Measurements from ENCODE around the gene PLGRKT. TPM values are rescaled to one million over a fixed set of nuclear protein-coding genes. Genes with fewer than 3 reads are reported as not detected.

The PLGRKT gene
- total RNA-seq, 1 experiment from 2014 or later: 19.2 TPM

GRCh38 chr9:5441043-5441442 is 3.3 kb upstream of the PLGRKT start:
- DNase-seq (ENCODE audit: low spot score): no peak
- H3K27ac Mint-ChIP-seq: no peak overlapping the region
- peaks cover 7% of the 10 kb centered on the region for H3K36me3 Mint-ChIP-seq
- H3K27me3 Mint-ChIP-seq (ENCODE audit: low read depth): peaks cover 6% of the 10 kb centered on the region; the same call in 1 of the 2 replicates
- H3K9me3 Mint-ChIP-seq: peaks cover 9% of the 10 kb centered on the region
- H3K4me3 Mint-ChIP-seq: no peak overlapping the region
- POLR2A ChIA-PET: no interaction called here
- H3K4me1 Mint-ChIP-seq: peaks cover 24% of the 10 kb centered on the region
- ATAC-seq: no peak
- TF ChIP-seq RORB (CRISPR knock-in tag; IDR thresholded peaks at IDR 0.05): no peak
- no peak for TF ChIP-seq HMGXB4 (CRISPR knock-in tag; IDR thresholded peaks at IDR 0.05)
- no peak for TF ChIP-seq ZBTB21 (CRISPR knock-in tag; IDR thresholded peaks at IDR 0.05; ENCODE audit: borderline replicate concordance)
- TF ChIP-seq NFE2L1 (CRISPR knock-in tag; IDR thresholded peaks at IDR 0.05): no peak
- TF ChIP-seq PREB (CRISPR knock-in tag; IDR thresholded peaks at IDR 0.05; ENCODE audit: borderline replicate concordance): no peak
- no peak for TF ChIP-seq JUN (CRISPR knock-in tag; IDR thresholded peaks at IDR 0.05)
- TF ChIP-seq USF2 (CRISPR knock-in tag; IDR thresholded peaks at IDR 0.05): no peak
- no peak for TF ChIP-seq GTF2I (CRISPR knock-in tag; conservative IDR thresholded peaks at IDR 0.05)
- TF ChIP-seq ZNF219 (CRISPR knock-in tag; IDR thresholded peaks at IDR 0.05; ENCODE audit: borderline replicate concordance): no peak
- TF ChIP-seq GRHL2 (CRISPR knock-in tag; IDR thresholded peaks at IDR 0.05; ENCODE audit: insufficient replicate concordance, severe bottlenecking): no peak
- TF ChIP-seq ZBTB43 (CRISPR knock-in tag; IDR thresholded peaks at IDR 0.05): no peak
- no peak for TF ChIP-seq ZNF138 (CRISPR knock-in tag; conservative IDR thresholded peaks at IDR 0.05)
- TF ChIP-seq USF1 (CRISPR knock-in tag; IDR thresholded peaks at IDR 0.05): no peak
- CTCF ChIA-PET: interaction anchor here (1.5 to 2.2 kb wide), 4 partner anchors 10 to 678 kb away, joined by 3 to 8 read pairs (median 5); partner anchors contain the start of gene CD274

GRCh38 chr9:5440426-5440825 is 2.7 kb upstream of the PLGRKT start:
- H3K27me3 Mint-ChIP-seq (ENCODE audit: low read depth): peaks cover 6% of the 10 kb centered on the region; the same call in 1 of the 2 replicates
- peaks cover 13% of the 10 kb centered on the region for H3K36me3 Mint-ChIP-seq
- CTCF ChIA-PET: interaction anchor here (1.5 to 2.2 kb wide), 4 partner anchors 10 to 677 kb away, joined by 3 to 8 read pairs (median 5); partner anchors contain the start of gene CD274
- TF ChIP-seq CBFB (CRISPR knock-in tag; IDR thresholded peaks at IDR 0.05; ENCODE audit: low read depth) (no peak), ELF4 (CRISPR knock-in tag; IDR thresholded peaks at IDR 0.05; ENCODE audit: low read depth) (no peak), FOXP1 (CRISPR knock-in tag; IDR thresholded peaks at IDR 0.05; ENCODE audit: borderline replicate concordance) (no peak), MYBL2 (CRISPR knock-in tag; IDR thresholded peaks at IDR 0.05) (no peak)
- no peak overlapping the region for H3K4me3 Mint-ChIP-seq
- H3K27ac Mint-ChIP-seq: no peak overlapping the region
- no peak for ATAC-seq
- H3K9me3 Mint-ChIP-seq: peaks cover 15% of the 10 kb centered on the region
- peaks cover 24% of the 10 kb centered on the region for H3K4me1 Mint-ChIP-seq
- POLR2A ChIA-PET: no interaction called here
- DNase-seq (ENCODE audit: low spot score): no peak
